Measurements from ENCODE around the gene NNMT.

DNA sequence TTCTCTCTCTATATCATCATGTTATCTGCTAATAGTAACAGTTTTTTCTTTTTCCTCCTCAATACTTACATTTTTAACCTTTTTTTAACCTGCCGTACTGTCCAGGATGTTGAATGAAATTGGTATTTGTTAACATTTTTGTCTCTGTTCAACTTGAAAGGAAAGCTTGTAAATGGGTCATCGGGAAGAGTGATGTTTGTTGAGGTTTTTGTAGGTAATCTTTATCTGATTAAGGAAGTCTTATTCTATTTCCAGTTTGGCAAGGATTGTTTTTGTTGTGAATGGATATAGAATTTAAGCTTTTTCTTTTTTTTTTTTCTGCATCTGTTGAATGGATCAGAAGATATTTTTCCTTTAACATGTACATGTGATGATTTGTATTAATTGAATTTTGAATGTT, 8.1 kb upstream of the NNMT start:
- TF ChIP-seq, protein P1, sequence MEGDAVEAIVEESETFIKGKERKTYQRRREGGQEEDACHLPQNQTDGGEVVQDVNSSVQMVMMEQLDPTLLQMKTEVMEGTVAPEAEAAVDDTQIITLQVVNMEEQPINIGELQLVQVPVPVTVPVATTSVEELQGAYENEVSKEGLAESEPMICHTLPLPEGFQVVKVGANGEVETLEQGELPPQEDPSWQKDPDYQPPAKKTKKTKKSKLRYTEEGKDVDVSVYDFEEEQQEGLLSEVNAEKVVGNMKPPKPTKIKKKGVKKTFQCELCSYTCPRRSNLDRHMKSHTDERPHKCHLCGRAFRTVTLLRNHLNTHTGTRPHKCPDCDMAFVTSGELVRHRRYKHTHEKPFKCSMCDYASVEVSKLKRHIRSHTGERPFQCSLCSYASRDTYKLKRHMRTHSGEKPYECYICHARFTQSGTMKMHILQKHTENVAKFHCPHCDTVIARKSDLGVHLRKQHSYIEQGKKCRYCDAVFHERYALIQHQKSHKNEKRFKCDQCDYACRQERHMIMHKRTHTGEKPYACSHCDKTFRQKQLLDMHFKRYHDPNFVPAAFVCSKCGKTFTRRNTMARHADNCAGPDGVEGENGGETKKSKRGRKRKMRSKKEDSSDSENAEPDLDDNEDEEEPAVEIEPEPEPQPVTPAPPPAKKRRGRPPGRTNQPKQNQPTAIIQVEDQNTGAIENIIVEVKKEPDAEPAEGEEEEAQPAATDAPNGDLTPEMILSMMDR (IDR thresholded peaks at IDR 0.05; ENCODE audit: insufficient read depth, low read depth, low read length) = no peak
- TF ChIP-seq EZH2 (IDR thresholded peaks at IDR 0.05; ENCODE audit: insufficient read depth, low read length) = no peak
